OCI-LY1 (cell line): ENCODE results near the gene ARHGEF17.

Experiments used
- CTCF ChIP-seq: fragments of 200-600 bp; sonication (generic), shearing (Covaris generic); IDR thresholded peaks from 2 replicates; pipeline ENCODE4 v1.5.1; 2017; ENCODE audit warnings: mild to moderate bottlenecking, antibody characterized with exemption, low read length, moderate library complexity, mixed read lengths
- EZH2 ChIP-seq: fragments of 200-600 bp; sonication (generic), shearing (Covaris generic); IDR thresholded peaks from 2 replicates; pipeline ENCODE4 v1.8.0; 2017; ENCODE audit warnings: borderline replicate concordance, mixed run types, mild to moderate bottlenecking, antibody characterized with exemption, low read length, moderate library complexity, mixed read lengths

- TF ChIP-seq CTCF (no peak), EZH2 (no peak)
Observed at GRCh38 chr11:73312036-73312435, 4.0 kb downstream of the ARHGEF17 start.
